Fibroblast of villous mesenchyme (primary cell): ENCODE results near the gene ABCA7. TPM values are rescaled to one million over a fixed set of nuclear protein-coding genes. Genes with fewer than 3 reads are reported as not detected.

Experiments used
- DNase-seq: peaks from one replicate; pipeline ENCODE4 v3.0.0-alpha.2; 2010; ENCODE audit warnings: low read depth
- H3K4me3 ChIP-seq: 2 replicates; pipeline ENCODE4 v1.5.1; 2011; ENCODE audit warnings: low read depth, mild to moderate bottlenecking, low read length
- total RNA-seq: library from RNA; depleted of rRNA; stranded (reverse); fragments of >200 nt; gene quantifications from 2 replicates; pipeline ENCODE4 v1.2.3, GENCODE V29; 2012
- TF ChIP-seq, protein P1 (sequence below): IDR thresholded peaks from 2 replicates; pipeline ENCODE4 v1.5.1; 2012; ENCODE audit warnings: low read depth, mild to moderate bottlenecking, low read length; ENCODE audit not compliant: insufficient read depth

Gene ABCA7
- total RNA-seq, 1 donor: 11.2 TPM

GRCh38 chr19:999379-999719 is 40.6 kb upstream of the ABCA7 start:
- no peak for DNase-seq
- TF ChIP-seq, protein P1, sequence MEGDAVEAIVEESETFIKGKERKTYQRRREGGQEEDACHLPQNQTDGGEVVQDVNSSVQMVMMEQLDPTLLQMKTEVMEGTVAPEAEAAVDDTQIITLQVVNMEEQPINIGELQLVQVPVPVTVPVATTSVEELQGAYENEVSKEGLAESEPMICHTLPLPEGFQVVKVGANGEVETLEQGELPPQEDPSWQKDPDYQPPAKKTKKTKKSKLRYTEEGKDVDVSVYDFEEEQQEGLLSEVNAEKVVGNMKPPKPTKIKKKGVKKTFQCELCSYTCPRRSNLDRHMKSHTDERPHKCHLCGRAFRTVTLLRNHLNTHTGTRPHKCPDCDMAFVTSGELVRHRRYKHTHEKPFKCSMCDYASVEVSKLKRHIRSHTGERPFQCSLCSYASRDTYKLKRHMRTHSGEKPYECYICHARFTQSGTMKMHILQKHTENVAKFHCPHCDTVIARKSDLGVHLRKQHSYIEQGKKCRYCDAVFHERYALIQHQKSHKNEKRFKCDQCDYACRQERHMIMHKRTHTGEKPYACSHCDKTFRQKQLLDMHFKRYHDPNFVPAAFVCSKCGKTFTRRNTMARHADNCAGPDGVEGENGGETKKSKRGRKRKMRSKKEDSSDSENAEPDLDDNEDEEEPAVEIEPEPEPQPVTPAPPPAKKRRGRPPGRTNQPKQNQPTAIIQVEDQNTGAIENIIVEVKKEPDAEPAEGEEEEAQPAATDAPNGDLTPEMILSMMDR: no peak
- H3K4me3 ChIP-seq: no peak overlapping the region

GRCh38 chr19:1000095-1000494 is 39.8 kb upstream of the ABCA7 start, which contains the start of gene GRIN3B:
Gene GRIN3B, plus strand, starts transcription at chr19:1000419. Its CDS starts 19 bp downstream, at chr19:1000438.
- peak within 1 kb of the TSS; percentile 25 for H3K4me3 ChIP-seq
- TF ChIP-seq, protein P1: peak; percentile 43
- peak; percentile 45 for DNase-seq

DNA sequence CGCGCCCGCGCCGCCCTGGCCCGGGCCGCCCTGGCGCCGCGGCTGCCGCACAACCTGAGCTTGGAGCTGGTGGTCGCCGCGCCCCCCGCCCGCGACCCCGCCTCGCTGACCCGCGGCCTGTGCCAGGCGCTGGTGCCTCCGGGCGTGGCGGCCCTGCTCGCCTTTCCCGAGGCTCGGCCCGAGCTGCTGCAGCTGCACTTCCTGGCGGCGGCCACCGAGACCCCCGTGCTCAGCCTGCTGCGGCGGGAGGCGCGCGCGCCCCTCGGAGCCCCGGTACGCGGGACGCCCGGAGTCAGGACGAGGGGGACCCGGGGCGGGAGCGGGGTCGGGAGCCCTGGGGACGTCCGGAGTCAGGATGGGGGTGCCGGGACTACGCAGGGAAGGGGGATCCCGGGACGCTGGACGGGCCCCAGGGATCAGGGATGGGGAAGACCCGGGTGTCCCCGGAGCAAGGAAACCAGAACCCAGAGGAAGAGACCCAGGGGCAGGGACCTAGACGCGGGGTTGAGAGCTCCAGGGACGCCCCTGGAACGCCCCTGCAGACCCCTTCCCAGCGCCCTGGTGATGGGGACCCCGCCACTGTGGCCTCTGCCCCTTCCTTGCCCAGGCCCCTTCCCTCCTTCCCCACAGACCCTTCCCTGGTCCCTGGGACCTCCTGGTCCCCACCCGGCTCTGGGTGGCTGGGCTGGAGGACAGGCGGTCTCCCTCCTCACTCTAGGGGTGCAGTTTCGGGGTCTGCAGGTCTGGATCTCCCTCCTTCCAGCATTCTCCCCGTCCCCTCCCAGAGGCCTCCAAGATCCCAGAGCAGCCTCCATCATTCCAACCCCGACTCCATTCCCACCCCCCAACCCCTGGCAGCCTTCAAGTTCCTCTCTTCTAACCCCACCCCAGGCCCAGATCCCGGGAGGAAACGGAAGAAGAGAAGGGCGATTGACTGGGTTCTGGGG is 39.0 kb upstream of the ABCA7 start:
- DNase-seq: no peak
- TF ChIP-seq, protein P1: no peak
- H3K4me3 ChIP-seq: no peak overlapping the region

DNA sequence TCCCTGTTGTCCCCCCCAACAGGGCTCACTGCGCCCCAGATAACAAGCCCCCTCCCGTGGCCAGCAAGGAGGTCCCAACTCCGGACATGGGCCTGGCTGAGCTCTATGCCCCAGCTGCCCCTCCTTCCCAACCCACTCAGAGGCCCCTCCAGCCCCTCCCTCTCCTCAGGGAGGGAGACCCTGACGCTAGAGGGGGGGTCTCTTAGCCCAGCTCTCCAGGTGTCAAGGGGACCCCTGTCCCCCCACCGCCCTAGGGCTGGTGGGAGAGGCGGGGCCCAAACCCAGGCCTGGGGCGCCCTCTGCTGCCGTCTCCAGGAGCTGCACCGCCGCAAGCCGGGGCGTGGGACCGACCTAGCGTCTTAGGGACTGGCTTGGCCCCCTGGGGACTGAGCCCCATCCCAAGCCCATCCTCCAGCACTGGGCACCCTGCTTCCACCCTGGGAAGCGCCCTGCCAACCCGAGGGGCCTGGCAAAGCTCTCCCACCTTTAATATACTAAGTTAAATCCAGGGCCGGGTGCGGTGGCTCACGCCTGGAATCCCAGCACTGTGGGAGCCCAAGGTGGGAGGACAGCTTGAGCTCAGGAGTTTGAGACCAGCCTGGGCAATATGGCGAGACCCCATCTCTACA is 38.3 kb upstream of the ABCA7 start:
- TF ChIP-seq, protein P1: peak; percentile 77
- no peak overlapping the region for H3K4me3 ChIP-seq
- DNase-seq: no peak

DNA sequence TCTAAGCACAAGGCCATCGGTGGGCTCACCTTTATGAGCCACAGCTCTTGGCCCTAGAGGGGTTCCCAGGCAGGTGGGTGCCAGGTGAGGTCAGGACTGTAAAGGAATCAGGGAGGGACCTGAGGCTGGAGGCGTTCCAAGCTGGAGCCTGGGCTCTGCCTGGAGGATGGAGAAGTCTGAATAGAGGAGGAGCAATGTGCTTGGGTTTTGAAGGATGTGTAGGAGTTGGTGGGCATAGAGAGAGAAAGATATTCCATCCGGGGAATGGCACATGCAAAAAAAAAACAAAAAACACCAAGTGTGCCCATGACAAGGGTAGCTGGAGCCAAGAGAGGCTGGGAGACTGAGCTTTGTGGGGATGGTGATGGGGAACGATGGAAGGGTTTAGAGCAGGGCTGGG is 37.3 kb upstream of the ABCA7 start:
- TF ChIP-seq, protein P1: no peak
- H3K4me3 ChIP-seq: no peak overlapping the region
- DNase-seq: no peak

- TF ChIP-seq, protein P1: no peak
- no peak for DNase-seq
- H3K4me3 ChIP-seq: no peak overlapping the region
Measured at GRCh38 chr19:1003283-1003682, 36.6 kb upstream of the ABCA7 start.
